Measurements from ENCODE around the gene ALKBH6. TPM values are rescaled to one million over a fixed set of nuclear protein-coding genes. Genes with fewer than 3 reads are reported as not detected.
A peak's percentile ranks its signal among the peaks of the same experiment; 100 is the strongest.

ALKBH6 gene
- total RNA-seq, 3 donors from 2014 or later (not counting 1 experiment from before 2014, with no cell fraction given) = 39.0 to 57.3 (median 48.1) TPM

- Histone ChIP-seq H3K4me1 (ENCODE audit: control insufficient read depth, insufficient read depth, low read length) (peaks cover 7% of the 10 kb centered on the region), H3K27ac (ENCODE audit: low read length) (no peak overlapping the region), H3K36me3 (ENCODE audit: control insufficient read depth, insufficient read depth, low read length) (peaks cover 5% of the 10 kb centered on the region), H3K9me3 (ENCODE audit: control insufficient read depth, insufficient read depth, low read length) (no peaks in the 10 kb centered on the region), H3K4me3 (ENCODE audit: low read length) (no peak overlapping the region), H3K27me3 (ENCODE audit: control insufficient read depth, insufficient read depth, low read length) (no peaks in the 10 kb centered on the region)
- no peak for ATAC-seq
- Mint-ChIP-seq H3K36me3 (no peaks in the 10 kb centered on the region), H3K27ac (no peak overlapping the region), H3K4me3 (no peak overlapping the region), H3K9me3 (no peaks in the 10 kb centered on the region), H3K27me3 (ENCODE audit: low read depth in 2 of 2) (no peaks in the 10 kb centered on the region), H3K4me1 (peaks cover 13 to 18% of the 10 kb centered on the region in 2 donors)
- no peak for TF ChIP-seq CTCF (IDR thresholded peaks at IDR 0.05)
- intact Hi-C loops (cut with micrococcal nuclease) = no loop called here
- DNase-seq = no peak
- 93% methylated on average over 22 of the region's 22 CpGs for WGBS (ENCODE audit: insufficient coverage)
Measured at GRCh38 chr19:36019061-36019670, 5.2 kb upstream of the ALKBH6 start.

- 30% methylated on average over 13 of the region's 15 CpGs for WGBS (ENCODE audit: insufficient coverage)
- no peak for DNase-seq
- intact Hi-C loops (cut with micrococcal nuclease) = loop anchor here (1.0 kb wide), 2 partner anchors 18 to 41 kb away; partner anchors contain the start of genes SDHAF1, THAP8 and WDR62
Measured at GRCh38 chr19:36013280-36014011, 567 bp downstream of the ALKBH6 start.

GRCh38 chr19:36010402-36010801 lies 3.6 kb downstream of the ALKBH6 start:
- Histone ChIP-seq H3K27ac (ENCODE audit: low read length) (no peak overlapping the region), H3K4me3 (ENCODE audit: low read length) (no peak overlapping the region), H3K36me3 (ENCODE audit: control insufficient read depth, insufficient read depth, low read length) (no peaks in the 10 kb centered on the region), H3K9me3 (ENCODE audit: control insufficient read depth, insufficient read depth, low read length) (no peaks in the 10 kb centered on the region), H3K27me3 (ENCODE audit: control insufficient read depth, insufficient read depth, low read length) (no peaks in the 10 kb centered on the region), H3K4me1 (ENCODE audit: control insufficient read depth, insufficient read depth, low read length) (peaks cover 30% of the 10 kb centered on the region)
- no peaks in the 10 kb centered on the region for H3K27me3 Mint-ChIP-seq (ENCODE audit: low read depth in 2 of 2)
- H3K4me1 Mint-ChIP-seq = peaks cover 34 to 47% of the 10 kb centered on the region in 2 donors
- 95% methylated on average over 11 of the region's 11 CpGs for WGBS (ENCODE audit: insufficient coverage)
- H3K9me3 Mint-ChIP-seq = no peaks in the 10 kb centered on the region
- no peak for ATAC-seq
- no peak for TF ChIP-seq CTCF (IDR thresholded peaks at IDR 0.05)
- H3K27ac Mint-ChIP-seq = peak overlapping the region in 1 of 2 donors; percentile 65
- peak overlapping the region; percentile 71 for H3K4me3 Mint-ChIP-seq
- H3K36me3 Mint-ChIP-seq = no peaks in the 10 kb centered on the region
- no peak for DNase-seq
- intact Hi-C loops (cut with micrococcal nuclease) = no loop called here

More at GRCh38 chr19:36013280-36014011, 567 bp downstream of the ALKBH6 start:
- H3K27ac ChIP-seq (ENCODE audit: low read length) = peak overlapping the region; percentile 89
- no peak for TF ChIP-seq CTCF (IDR thresholded peaks at IDR 0.05)
- H3K36me3 ChIP-seq (ENCODE audit: control insufficient read depth, insufficient read depth, low read length) = no peaks in the 10 kb centered on the region
- Mint-ChIP-seq H3K4me3 (peak overlapping the region; percentile 98), H3K27me3 (ENCODE audit: low read depth in 2 of 2) (no peaks in the 10 kb centered on the region), H3K4me1 (peaks cover 35 to 52% of the 10 kb centered on the region in 2 donors), H3K27ac (peak overlapping the region; percentile 95 to 99), H3K9me3 (no peaks in the 10 kb centered on the region), H3K36me3 (no peaks in the 10 kb centered on the region)
- peak overlapping the region; percentile 85 for H3K4me3 ChIP-seq (ENCODE audit: low read length)
- H3K9me3 ChIP-seq (ENCODE audit: control insufficient read depth, insufficient read depth, low read length) = no peaks in the 10 kb centered on the region
- no peak for ATAC-seq
- H3K27me3 ChIP-seq (ENCODE audit: control insufficient read depth, insufficient read depth, low read length) = no peaks in the 10 kb centered on the region
- H3K4me1 ChIP-seq (ENCODE audit: control insufficient read depth, insufficient read depth, low read length) = peaks cover 30% of the 10 kb centered on the region

Measured in natural killer cell (primary cell).